Raji (cell line): ENCODE data around the gene PHF20.

Experiments
- POLR2A ChIP-seq: IDR thresholded peaks from 2 replicates; pipeline ENCODE4 v1.6.1; 2011; ENCODE audit warnings: low read depth, low read length, control low read depth; ENCODE audit not compliant: insufficient read depth

Gene PHF20

DNA sequence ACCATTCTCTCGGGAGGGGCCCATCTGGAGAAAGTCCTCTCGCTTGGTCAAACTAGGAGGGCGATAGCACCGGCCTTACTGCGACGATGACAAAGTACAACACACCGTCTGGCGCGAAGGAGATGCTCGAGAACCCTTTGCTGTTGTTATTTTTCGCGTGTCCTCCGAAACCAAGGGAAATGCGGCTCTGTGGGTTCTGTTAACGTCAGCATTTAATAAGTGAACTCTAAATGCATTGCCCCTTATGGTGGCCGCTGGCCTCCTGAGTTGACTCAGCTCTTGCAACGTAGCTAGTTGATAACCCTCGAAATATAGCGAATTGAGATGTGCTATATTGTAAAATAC, 183.1 kb downstream of the PHF20 start:
- no peak for TF ChIP-seq POLR2A

DNA sequence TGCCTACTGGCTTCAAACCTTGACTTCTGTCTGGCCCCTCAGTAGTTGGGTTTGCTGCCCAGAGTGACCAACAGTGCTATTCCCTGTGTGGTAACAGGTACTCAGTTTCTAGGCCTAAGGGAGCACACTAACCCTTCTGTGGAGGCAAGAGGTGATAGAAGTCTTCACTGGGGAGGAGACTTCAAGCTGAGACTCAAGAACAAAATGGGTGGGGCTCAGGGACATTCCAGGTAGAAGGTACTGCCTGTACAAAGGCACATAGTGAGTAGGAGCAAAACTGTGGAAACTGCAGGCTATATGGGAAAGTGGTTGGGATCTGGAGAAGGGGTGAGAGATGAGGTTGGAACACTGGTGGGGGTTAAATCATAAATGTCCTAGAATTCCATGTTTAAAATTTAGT, 184.8 kb downstream of the PHF20 start:
- no peak for TF ChIP-seq POLR2A

DNA sequence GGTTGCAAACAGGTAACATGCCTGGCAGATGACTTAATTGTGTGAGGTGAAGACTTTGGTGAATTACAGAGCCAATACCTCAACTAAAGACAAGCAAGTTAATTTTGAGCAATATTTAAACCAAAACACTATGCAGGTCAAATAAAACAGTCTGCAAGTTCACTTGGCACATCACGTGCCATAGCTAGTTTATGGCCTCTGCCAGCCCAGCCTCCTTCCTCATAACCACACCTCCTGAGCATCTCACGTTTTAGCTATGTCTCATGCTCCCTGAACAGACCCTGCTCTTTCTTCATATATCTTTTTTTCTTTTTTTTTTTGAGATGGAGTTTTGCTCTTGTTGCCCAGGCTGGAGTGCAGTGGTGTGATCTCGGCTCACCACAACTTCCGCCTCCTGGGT, 192.1 kb downstream of the PHF20 start:
- no peak for TF ChIP-seq POLR2A

DNA sequence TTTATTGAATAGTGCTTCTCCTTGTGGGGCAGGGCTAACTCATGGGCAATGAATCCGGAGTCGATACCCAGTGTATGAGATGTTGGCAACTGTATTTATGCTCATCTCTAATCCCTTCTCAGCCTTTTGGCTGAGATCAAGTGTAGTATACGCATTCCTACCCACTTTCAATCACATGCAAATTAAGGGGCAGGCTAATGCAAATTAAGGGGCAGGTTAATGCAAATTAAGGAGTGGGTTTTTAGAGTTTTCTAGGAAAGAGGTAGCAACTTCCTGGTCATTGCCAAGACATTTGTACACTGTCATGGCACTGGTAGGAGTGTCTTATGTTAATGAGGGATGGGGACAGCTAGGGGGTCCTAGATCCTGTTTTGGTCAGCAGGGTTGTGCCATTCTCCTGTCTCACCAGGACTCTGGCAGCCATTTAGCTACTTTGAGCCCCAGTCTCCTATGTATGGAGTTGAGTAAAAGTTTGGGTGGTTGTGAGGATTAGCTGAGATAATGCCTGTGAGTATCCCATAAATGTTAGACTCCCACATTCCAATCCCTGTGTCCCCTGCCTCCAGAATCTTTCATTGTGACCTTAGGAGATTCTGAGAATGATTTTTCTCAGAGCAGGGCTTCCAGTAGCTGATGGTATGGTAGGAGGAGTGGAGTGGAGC, 196.3 kb downstream of the PHF20 start, which contains the start of gene CNBD2:
TSS of gene CNBD2 (plus strand) at position 612 of the 662 bp plus-strand sequence. CDS start 173 bp downstream, outside the sequence.
- no peak for TF ChIP-seq POLR2A

DNA sequence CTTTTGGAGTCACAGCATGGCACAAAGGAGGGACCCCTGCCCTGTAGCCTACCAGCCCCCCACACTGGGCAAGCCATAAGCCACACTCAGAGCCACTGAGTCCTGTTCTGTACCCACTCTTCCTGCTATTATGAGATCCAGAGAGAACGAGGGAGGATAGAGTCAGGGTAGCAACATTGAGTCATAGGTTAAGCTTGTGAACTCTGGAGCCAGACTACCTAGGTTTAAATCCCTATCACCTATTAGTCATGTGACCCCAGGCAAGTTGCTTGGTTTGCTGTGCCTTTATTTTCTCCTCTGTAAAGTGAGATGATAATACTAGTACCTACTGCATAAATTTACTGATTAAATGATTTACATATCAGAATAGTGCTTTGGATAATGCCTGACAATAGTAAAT, 197.1 kb downstream of the PHF20 start:
- TF ChIP-seq POLR2A: no peak

DNA sequence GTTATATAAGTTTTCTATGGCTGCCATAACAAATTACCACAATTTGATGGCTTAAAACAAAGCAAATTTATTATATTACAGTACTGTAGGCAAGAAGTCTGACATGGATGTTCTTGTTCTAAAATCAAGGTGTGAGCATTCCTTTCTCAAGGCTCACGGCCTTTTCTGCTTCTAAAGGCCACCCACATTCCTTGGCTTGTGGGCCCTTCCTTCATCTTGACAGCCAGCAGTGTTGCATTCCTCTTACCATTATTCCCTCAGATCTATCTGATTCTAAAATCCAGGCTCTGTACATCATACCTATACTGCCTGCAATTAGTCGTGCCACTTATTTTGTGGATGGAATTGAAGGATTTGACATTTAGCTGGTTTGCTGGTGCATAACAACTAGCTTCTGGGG, 200.2 kb downstream of the PHF20 start:
- no peak for TF ChIP-seq POLR2A

DNA sequence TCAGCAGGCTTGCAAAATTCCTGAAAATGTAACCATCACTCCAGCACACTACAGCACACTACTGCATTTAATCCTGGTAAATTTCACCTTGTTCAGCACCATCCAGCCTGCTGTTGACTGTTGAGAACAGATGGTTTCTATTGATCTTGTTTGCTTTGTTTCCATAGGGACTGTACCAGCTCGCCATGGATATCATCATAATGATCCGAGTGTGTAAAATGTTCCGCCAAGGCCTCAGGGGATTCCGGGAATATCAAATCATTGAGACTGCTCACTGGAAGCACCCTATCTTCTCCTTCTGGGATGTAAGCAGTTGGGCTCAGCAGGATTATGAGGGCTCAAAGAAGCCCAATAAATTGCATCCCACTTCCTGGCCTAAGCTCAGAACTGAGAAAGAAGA, 200.6 kb downstream of the PHF20 start:
- TF ChIP-seq POLR2A: no peak

DNA sequence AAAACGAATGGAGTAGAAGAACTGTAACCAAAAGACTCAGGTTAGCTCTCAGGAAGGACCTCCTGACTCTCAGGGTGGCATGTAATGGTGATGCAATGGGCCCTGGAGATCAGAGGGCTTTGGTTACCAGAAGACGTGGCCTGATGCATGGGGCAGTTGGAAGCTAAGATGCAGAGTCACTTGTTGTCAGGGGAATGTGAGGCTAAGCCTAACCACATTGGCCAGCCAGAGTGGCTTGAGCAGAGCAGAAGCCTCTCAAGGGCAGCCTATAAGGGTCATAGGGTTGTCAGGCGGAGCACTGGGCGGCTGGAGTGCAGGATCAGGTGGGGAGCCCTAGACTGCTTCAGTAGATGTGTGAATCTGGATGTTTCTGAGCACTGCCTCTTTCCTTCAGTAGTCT, 202.4 kb downstream of the PHF20 start:
- no peak for TF ChIP-seq POLR2A

DNA sequence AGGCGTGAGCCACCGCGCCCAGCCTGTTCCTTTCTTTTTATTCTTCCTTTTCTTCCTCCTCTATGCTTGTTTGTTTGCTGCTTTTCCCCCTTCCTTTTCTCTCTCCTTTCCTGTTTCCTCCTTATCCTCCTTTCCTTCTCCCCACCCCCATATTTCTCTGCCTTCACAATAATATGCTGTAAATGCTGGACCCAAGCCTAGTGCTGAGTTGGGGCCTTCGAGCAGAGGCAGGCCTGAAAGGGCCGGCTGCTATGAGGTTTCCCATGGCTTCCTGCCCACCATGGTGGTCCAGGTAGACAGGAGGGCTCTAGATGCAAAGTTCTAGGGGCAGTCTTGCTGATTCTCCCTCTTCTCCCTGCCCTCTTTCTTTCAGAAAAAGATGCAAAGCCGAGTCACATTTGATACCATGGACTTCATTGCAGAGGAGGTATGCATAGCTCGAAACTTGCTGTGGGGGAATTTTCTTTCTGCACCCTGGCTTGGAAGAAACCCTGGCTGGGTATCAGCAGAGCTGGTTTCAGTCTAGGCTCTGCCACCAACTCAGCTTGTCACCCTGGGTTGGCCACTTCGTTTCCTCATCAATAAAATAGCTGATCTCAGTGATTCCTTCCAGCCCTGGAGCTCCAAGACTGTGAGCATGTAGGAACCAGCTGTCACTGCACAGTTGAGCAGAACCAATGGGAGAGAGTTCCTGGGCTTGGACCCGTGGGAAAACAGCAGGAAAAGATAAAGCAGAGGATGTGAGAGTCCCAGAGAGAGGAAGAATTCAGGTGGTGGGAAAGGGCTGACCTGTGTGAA, 204.0 kb downstream of the PHF20 start:
- no peak for TF ChIP-seq POLR2A

DNA sequence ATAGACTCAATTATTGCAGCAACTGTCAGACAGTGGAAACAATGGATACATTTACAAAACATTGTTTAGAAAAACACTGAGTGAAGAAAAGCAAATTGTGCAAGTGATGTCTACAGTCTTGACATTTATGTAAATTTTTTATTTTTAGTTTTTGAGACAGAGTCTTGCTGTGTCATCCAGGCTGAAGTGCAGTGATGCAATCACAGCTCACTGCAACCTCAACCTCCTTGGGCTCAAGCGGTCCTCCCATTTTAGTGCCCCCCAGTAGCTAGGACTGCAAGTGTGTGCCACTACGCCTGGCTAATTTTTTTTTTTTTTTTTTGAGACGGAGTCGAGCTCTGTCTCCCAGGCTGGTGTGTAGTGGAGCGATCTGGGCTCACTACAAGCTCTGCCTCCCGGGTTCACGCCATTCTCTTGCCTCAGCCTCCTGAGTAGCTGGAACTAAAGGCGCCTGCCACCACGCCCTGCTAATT, 206.3 kb downstream of the PHF20 start:
- TF ChIP-seq POLR2A: no peak

DNA sequence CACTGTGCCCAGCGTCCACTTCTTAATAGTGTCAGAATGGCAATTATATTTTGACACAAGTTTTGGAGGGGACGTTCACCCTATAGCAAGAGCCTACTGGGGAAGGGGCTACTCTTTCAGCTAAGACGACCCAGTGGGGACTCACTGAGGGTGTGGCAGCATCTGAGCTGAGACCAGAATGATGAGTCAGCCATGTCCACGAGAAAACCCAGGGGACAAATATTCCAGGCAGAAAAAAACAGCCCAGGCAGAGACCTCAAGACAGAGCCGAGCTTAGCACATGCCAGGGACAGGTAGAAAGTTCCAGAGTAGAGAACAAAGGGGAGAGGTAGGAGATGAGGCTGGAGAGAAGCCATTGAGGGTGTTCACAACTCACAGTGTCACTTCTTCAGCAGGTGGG, 207.7 kb downstream of the PHF20 start:
- no peak for TF ChIP-seq POLR2A

DNA sequence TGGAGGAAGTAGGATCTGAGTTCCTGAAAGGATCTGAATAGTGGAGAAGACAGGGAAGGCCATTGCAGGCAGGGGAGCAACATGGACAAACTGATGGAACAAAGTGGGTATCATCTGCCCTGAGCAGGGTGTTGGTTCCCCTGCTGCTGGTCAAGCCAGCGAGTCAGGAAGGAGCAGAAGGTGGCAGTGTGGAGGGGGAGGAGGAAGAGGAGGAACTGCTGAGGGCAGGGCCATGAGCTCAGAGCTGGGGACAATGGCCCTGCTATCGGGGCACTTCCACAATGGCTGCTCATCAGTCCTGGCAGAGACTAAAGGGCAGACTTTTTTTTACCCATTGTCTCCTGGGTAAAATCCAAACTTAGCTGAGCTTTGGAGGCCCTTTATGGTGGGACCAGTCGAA, 210.2 kb downstream of the PHF20 start:
- no peak for TF ChIP-seq POLR2A

DNA sequence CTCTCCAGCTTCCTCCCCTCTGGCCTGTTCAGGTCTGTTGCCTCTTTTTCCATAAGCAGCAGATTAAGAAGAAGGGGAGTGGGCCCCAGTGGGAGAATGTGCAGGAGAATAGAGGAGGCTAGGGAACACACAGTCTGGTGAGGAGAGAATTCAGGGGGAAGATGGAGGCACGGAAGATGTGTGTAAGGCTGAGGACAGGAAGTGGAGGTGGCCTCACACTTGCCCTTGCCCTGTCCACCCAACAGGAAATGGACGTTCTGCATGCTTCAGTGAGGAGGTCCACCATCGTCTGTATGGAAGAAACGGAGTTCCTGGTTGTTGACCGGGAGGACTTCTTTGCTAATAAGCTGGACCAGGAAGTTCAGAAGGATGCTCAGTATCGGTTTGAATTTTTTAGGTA, 212.6 kb downstream of the PHF20 start:
- no peak for TF ChIP-seq POLR2A

DNA sequence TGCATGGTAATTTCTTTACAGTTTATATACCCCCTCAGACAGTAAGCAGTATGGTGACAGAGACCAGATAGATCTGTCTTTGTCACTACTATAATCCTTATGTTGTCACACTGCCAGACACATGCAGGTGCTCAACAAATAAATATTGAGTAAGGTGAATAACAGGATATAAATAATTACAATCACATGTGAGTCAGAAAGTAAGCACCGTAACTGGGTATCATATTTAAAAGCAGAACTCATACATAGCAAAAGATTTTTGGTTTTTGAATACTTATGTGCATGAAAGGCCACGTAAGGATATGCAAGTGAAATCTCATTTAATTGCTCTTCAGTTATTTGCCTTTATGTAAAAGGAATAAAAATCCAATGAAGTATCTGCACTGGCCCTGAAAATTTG, 214.0 kb downstream of the PHF20 start:
- no peak for TF ChIP-seq POLR2A

DNA sequence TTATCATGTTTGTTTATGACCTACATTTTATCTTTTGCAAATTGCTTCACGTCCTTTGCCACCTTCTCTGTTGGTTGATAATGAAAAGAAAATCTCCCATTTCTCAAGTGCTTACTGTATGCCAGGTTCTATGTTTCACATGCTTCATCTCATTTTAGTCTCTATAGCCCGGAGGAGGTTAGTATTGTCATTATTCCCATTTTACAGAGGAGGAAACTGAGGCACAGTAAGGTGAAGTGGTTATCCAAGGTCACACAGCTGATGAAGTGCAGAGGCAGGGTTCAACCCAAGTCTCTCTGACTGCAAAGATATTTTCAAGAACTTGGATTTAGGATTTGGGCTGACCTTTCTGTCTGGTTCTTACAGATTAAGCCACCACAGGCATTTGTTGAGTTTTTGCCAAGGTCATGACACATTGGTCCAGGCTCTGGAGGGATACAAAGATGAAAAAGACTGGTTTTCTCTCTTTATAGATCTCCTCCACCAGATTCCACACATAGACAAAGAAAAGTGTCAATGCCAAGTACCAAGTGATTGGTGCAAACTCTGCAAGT, 217.2 kb downstream of the PHF20 start:
- TF ChIP-seq POLR2A: no peak

DNA sequence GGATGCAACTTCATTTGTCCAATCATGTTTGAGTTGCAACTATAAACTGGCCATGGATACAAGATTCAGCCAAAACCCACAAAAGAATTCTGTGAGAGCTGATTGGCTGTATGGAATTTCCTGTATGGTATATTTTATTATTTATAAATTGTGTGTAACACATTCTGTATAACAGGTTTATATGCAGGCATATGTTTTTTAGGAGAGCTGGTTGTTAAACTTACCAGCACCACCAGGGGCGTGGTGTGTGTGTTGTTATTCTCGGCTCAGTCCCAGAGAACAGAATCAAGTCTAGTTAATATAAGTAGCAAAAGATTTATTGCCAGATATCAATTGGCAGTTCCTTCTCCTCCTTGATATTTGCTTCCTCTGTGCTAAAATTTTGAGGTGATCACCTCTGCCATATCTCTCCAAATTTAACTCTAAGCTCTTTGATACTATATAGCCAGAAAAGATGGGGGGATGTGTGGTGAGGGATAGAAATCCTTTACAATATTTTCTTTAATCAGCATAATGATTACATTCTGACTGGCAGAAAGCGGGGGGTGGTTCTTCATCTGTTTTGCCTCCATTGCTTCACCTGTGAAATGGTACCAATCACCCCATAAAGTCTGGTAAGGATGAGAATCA, 219.4 kb downstream of the PHF20 start:
- TF ChIP-seq POLR2A: no peak
